ENCODE data around the gene IL1RAPL2. TPM values are rescaled to one million over a fixed set of nuclear protein-coding genes. Genes with fewer than 3 reads are reported as not detected.

Gene IL1RAPL2
- total and polyA plus RNA-seq, 10 of the 15 experiments (the other 5 are each of a cell fraction or from before 2014, with no cell fraction given), result 0.19 TPM; not detected in 9

DNA sequence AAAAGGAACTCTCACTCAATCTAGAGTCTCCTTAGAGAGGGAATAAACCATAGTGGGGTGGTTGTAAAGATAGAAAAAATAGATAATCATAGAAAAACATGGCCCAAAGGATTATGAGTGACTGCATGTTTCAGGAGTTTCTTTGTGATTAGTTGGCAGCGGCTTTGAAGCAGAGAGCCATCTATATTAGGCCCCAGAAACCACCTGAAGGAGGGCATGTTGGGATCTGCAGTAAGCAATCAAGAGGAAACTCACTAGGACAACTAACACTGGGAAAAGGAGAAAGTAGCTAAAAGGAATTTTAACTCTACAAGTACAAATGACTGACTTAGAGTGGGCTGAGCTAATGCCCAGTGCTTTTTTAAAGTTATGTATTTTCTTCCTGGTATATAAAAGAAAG is 987.1 kb downstream of the IL1RAPL2 start:
- H3K36me3 ChIP-seq (ENCODE audit: control insufficient read depth in 2 of 2, insufficient read depth in 2 of 2, low read length in 1 of 2), result no peaks in the 10 kb centered on the region
- H3K27ac ChIP-seq (ENCODE audit: control insufficient read depth, insufficient read depth), result no peak overlapping the region
- no peak for DNase-seq (ENCODE audit: low read depth, low spot score)
- intact Hi-C loops (cut with micrococcal nuclease; ENCODE audit: unreplicated experiment), result no loop called here
- ChIA-PET SMC1A (ENCODE audit: uncharacterized antibody, unreplicated experiment) (no interaction called here), RAD21 (ENCODE audit: unreplicated experiment) (no interaction called here), POLR2A (no interaction called here), CTCF (no interaction called here)
- in situ Hi-C loops (cut with MboI), result no loop called here
- no peaks in the 10 kb centered on the region for H4K20me1 ChIP-seq (ENCODE audit: control insufficient read depth, insufficient read depth)
- no peaks in the 10 kb centered on the region for H3K27me3 ChIP-seq (replicated peaks in 1 of 2; ENCODE audit: control insufficient read depth in 2 of 2, insufficient read depth in 2 of 2, low read length in 1 of 2)
- no peak overlapping the region for H2AFZ ChIP-seq (ENCODE audit: control insufficient read depth, low read depth, low read length)
- H3K79me2 ChIP-seq (ENCODE audit: control insufficient read depth, insufficient read depth, low read length), result no peaks in the 10 kb centered on the region
- H3K9ac ChIP-seq (ENCODE audit: control insufficient read depth, insufficient read depth, low read length), result no peak overlapping the region
- TF ChIP-seq, protein P1, sequence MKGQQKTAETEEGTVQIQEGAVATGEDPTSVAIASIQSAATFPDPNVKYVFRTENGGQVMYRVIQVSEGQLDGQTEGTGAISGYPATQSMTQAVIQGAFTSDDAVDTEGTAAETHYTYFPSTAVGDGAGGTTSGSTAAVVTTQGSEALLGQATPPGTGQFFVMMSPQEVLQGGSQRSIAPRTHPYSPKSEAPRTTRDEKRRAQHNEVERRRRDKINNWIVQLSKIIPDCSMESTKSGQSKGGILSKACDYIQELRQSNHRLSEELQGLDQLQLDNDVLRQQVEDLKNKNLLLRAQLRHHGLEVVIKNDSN (IDR thresholded peaks at IDR 0.05; ENCODE audit: borderline replicate concordance, extremely low read length, insufficient read depth, low read depth, low read length), result no peak
- no peak for TF ChIP-seq SP1 (IDR thresholded peaks at IDR 0.05; ENCODE audit: low read depth, low read length)
- H3K4me1 ChIP-seq (ENCODE audit: control insufficient read depth, insufficient read depth, low read length), result no peaks in the 10 kb centered on the region
- BruUV-seq (replicated peaks), result no TSS peak
- H3K4me2 ChIP-seq (ENCODE audit: control insufficient read depth, insufficient read depth), result no peak overlapping the region
- FAIRE-seq, result no peak
- ATAC-seq, result no peak
- no peak overlapping the region for H3K4me3 ChIP-seq
- H3K9me3 ChIP-seq (replicated peaks; ENCODE audit: control insufficient read depth, insufficient read depth, low read length), result no peaks in the 10 kb centered on the region
- 0% methylated on average over 1 of the region's 1 CpG for WGBS (ENCODE audit: insufficient coverage, insufficient replicate concordance, low lambda C conversion rate, missing lambda C conversion rate)

DNA sequence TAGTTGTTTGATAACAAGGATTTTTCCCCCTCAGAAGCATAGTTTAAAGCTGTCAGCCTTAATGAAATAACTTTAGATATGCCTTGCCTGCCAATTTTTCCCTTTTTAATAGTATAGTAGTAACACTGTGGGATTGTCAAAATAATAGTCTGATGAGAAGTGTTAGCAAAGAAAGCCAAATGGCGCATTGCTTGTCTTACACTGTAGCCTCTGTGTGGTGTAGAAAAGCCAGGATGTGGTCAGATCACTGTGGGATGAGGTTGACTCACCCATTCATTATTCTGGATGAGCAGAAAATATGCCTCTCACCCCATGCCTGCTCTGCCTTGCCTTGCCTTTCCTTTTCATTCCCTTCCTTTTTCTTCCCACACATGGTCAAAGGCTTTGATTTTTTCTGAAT is 998.5 kb downstream of the IL1RAPL2 start:
- no peak overlapping the region for H3K4me3 ChIP-seq
- DNase-seq (ENCODE audit: low read depth, low spot score) (no peak), FAIRE-seq (no peak), ATAC-seq (no peak)
- no peaks in the 10 kb centered on the region for H3K79me2 ChIP-seq (ENCODE audit: control insufficient read depth, insufficient read depth, low read length)
- CTCF ChIA-PET, result no interaction called here
- no peaks in the 10 kb centered on the region for H3K36me3 ChIP-seq (ENCODE audit: control insufficient read depth in 2 of 2, insufficient read depth in 2 of 2, low read length in 1 of 2)
- H3K27ac ChIP-seq (ENCODE audit: control insufficient read depth, insufficient read depth), result no peak overlapping the region
- TF ChIP-seq ZNF622 (IDR thresholded peaks at IDR 0.05), result no peak
- TF ChIP-seq, protein P2, sequence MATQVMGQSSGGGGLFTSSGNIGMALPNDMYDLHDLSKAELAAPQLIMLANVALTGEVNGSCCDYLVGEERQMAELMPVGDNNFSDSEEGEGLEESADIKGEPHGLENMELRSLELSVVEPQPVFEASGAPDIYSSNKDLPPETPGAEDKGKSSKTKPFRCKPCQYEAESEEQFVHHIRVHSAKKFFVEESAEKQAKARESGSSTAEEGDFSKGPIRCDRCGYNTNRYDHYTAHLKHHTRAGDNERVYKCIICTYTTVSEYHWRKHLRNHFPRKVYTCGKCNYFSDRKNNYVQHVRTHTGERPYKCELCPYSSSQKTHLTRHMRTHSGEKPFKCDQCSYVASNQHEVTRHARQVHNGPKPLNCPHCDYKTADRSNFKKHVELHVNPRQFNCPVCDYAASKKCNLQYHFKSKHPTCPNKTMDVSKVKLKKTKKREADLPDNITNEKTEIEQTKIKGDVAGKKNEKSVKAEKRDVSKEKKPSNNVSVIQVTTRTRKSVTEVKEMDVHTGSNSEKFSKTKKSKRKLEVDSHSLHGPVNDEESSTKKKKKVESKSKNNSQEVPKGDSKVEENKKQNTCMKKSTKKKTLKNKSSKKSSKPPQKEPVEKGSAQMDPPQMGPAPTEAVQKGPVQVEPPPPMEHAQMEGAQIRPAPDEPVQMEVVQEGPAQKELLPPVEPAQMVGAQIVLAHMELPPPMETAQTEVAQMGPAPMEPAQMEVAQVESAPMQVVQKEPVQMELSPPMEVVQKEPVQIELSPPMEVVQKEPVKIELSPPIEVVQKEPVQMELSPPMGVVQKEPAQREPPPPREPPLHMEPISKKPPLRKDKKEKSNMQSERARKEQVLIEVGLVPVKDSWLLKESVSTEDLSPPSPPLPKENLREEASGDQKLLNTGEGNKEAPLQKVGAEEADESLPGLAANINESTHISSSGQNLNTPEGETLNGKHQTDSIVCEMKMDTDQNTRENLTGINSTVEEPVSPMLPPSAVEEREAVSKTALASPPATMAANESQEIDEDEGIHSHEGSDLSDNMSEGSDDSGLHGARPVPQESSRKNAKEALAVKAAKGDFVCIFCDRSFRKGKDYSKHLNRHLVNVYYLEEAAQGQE (IDR thresholded peaks at IDR 0.05; ENCODE audit: low read depth, low read length), result no peak
- no peak for TF ChIP-seq CREM (IDR thresholded peaks at IDR 0.05; ENCODE audit: low read depth)
- TF ChIP-seq GATAD2B (conservative IDR thresholded peaks at IDR 0.05; ENCODE audit: low read depth), result no peak
- TF ChIP-seq CBFB (IDR thresholded peaks at IDR 0.05; ENCODE audit: low read depth), result no peak
- TF ChIP-seq NFIC (IDR thresholded peaks at IDR 0.05; ENCODE audit: low read depth, low read length), result no peak
- TF ChIP-seq LARP7 (IDR thresholded peaks at IDR 0.05), result no peak
- no peak for TF ChIP-seq YBX1 (IDR thresholded peaks at IDR 0.05)
- TF ChIP-seq, protein P3, sequence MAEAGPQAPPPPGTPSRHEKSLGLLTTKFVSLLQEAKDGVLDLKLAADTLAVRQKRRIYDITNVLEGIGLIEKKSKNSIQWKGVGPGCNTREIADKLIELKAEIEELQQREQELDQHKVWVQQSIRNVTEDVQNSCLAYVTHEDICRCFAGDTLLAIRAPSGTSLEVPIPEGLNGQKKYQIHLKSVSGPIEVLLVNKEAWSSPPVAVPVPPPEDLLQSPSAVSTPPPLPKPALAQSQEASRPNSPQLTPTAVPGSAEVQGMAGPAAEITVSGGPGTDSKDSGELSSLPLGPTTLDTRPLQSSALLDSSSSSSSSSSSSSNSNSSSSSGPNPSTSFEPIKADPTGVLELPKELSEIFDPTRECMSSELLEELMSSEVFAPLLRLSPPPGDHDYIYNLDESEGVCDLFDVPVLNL (IDR thresholded peaks at IDR 0.05; ENCODE audit: low read depth, low read length), result no peak
- TF ChIP-seq NR2C1 (IDR thresholded peaks at IDR 0.05), result no peak
- TF ChIP-seq SMAD1 (IDR thresholded peaks at IDR 0.05; ENCODE audit: low read depth, partially characterized antibody), result no peak
- TF ChIP-seq PAX5 (IDR thresholded peaks at IDR 0.05; ENCODE audit: borderline replicate concordance, low read depth, low read length), result no peak
- no peak for TF ChIP-seq FOS (IDR thresholded peaks at IDR 0.05; ENCODE audit: borderline replicate concordance, extremely low read depth, insufficient read length)
- POLR2A ChIA-PET, result no interaction called here
- no peak overlapping the region for H3K4me2 ChIP-seq (ENCODE audit: control insufficient read depth, insufficient read depth)
- intact Hi-C loops (cut with micrococcal nuclease; ENCODE audit: unreplicated experiment) (no loop called here), in situ Hi-C loops (cut with MboI) (no loop called here)
- 44% methylated on average over 1 of the region's 1 CpG for WGBS (ENCODE audit: insufficient coverage, insufficient replicate concordance, low lambda C conversion rate, missing lambda C conversion rate)
- RAD21 ChIA-PET (ENCODE audit: unreplicated experiment), result no interaction called here
- no peaks in the 10 kb centered on the region for H4K20me1 ChIP-seq (ENCODE audit: control insufficient read depth, insufficient read depth)
- BruUV-seq (replicated peaks), result no TSS peak
- no peak overlapping the region for H3K9ac ChIP-seq (ENCODE audit: control insufficient read depth, insufficient read depth, low read length)
- no peaks in the 10 kb centered on the region for H3K9me3 ChIP-seq (replicated peaks; ENCODE audit: control insufficient read depth, insufficient read depth, low read length)
- no peak overlapping the region for H2AFZ ChIP-seq (ENCODE audit: control insufficient read depth, low read depth, low read length)
- H3K4me1 ChIP-seq (ENCODE audit: control insufficient read depth, insufficient read depth, low read length), result no peaks in the 10 kb centered on the region
- SMC1A ChIA-PET (ENCODE audit: uncharacterized antibody, unreplicated experiment), result no interaction called here
- no peaks in the 10 kb centered on the region for H3K27me3 ChIP-seq (replicated peaks in 1 of 2; ENCODE audit: control insufficient read depth in 2 of 2, insufficient read depth in 2 of 2, low read length in 1 of 2)
